HTR-8/SVneo (cell line): ENCODE measurements around the gene MPP3.
"Not testable (repeated sequence)": the region's sequence is repeated elsewhere in the genome, so short reads cannot be mapped to it uniquely, and the experiment has no call there.

Experiments
- DNase-seq: peaks from one replicate; pipeline ENCODE4 v3.0.0; 2011; ENCODE audit warnings: low spot score, mixed read lengths; ENCODE audit not compliant: insufficient read length
- FAIRE-seq: peaks from 2 replicates; lab custom pipeline; 2011; peaks lifted over from hg19 to GRCh38; lab: Jason Lieb, UNC

MPP3 gene, protein sequence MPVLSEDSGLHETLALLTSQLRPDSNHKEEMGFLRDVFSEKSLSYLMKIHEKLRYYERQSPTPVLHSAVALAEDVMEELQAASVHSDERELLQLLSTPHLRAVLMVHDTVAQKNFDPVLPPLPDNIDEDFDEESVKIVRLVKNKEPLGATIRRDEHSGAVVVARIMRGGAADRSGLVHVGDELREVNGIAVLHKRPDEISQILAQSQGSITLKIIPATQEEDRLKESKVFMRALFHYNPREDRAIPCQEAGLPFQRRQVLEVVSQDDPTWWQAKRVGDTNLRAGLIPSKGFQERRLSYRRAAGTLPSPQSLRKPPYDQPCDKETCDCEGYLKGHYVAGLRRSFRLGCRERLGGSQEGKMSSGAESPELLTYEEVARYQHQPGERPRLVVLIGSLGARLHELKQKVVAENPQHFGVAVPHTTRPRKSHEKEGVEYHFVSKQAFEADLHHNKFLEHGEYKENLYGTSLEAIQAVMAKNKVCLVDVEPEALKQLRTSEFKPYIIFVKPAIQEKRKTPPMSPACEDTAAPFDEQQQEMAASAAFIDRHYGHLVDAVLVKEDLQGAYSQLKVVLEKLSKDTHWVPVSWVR

DNA sequence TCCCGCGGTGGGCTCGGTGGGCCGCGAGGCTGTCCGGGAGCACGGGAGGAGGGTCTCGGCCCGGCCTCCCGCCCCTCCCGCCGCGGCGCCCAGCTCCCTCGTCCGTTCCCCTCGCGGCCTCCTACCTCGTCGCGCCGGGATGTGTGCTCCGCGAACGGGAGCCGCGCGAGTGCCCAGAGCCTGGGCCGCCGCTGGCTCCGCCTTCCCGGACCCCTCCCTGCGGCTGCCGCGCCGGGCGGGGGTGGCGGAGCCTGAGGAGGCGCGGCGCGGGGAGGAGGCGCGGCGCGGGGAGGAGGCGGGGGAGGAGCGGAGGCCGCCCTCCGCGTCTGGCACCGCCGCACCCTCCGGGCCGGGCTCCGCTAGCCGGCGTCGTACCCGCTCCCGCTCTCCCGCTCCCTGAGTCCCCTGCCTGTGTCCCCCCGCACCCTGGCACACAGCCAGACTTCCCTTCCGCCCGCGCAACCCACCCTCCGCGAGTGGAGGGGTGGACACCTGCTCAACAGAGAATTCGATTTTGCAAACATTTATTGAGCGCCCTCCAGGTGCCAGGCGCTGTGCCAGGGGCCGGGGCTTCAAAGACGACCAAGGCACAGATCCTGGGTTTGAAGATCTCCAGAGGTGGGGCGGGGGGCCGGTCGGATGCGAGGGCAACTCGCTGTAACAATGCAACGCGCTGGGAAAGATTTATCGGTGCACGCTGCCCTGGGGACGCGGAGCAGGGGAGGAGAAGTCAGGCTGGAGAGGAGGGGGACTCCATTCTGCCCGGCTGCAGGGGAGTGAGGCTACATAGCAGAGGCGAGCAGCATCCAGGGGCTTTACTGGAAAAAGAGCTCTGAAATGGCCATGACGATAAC is at the start of gene MPP3:
Gene MPP3, minus strand, starts transcription at position 171 of the 854 bp plus-strand sequence. CDS start 1,240 bp downstream, outside the sequence.
- FAIRE-seq: peak; percentile 83
- DNase-seq: peak; percentile 86

DNA sequence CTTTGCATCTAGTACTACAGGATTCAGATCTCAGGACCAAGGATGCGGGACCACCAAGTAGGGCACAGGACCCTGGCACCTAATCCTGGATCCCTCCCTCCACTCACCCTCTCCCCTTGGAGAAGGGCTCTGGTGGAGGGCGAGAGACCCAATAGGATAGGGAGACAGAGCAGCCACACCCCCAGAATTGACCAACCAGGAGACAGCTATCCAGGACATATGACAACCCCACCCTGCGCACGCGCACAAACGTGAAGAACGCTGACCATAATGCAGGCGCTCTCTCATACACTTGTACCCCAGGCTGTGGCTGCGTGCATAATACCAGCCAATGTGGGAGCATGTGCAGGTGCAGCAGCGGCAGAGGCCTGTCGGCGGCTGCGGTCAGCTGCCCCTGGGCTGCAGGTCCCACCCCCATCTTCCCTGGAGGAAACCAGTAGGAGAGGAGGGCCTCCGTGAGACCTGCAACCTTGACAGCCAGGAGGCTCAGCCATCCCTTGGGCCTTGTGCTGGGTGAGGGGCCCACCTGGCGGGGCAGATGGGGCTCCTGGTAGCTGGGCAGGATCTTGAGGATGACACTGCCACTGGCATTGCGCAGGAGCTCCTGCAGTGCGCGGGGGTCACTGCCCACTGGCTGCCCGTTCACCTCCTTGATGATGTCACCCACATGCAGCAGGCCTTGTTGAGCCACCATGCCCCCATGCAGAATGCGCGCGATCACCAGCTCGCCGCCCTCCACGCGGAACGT is 49.0 kb upstream of the MPP3 start:
- DNase-seq (no peak), FAIRE-seq (no peak)

DNA sequence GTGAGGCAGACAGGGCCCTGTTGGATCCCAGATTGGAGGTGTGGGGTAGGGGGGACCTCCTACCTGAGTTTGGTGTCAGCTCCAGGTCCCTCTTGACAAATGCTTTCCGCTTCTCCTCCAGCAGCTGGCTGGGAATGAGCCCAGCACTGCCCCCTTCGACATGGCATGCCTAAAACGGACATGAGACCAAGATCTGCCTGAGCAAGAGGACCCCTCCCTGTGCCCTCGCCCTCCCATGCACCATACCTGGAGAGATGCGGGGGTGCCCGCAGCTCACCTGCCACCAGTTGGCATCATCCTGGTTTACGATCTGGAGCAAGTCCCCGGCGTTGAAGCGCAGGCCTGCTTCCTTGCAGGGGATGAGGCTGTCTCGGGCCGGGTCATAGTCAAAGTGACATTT is 48.2 kb upstream of the MPP3 start:
- DNase-seq (no peak), FAIRE-seq (no peak)

DNA sequence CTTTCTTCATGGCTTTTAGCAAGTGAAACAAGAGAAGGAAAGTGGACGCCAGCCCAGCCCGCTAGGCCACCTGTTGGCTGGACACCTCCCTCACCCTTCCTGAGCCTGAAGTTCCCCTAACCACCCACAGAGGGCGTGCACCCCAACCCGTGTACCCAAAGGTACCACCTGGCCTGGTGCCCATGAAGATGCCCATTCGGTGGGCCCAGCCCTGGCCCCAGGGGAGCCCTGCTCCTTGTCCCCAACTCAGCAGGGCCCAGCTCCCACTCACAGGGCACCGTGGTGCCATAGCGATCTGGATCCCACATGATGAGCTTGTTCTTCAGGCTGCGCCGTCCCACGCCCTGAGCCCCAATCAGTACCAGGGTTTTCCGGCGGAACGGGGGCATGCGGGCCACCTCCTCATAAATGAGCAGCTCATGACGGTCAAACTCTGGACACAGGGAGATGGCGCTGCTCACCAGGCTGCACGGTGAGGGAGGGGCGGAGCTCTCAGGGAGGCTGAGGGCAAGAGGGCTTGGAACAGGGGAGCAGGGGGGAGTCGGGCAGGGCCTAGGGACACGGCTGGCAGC is 47.6 kb upstream of the MPP3 start:
- DNase-seq (peak; percentile 66), FAIRE-seq (peak; percentile 55)

DNA sequence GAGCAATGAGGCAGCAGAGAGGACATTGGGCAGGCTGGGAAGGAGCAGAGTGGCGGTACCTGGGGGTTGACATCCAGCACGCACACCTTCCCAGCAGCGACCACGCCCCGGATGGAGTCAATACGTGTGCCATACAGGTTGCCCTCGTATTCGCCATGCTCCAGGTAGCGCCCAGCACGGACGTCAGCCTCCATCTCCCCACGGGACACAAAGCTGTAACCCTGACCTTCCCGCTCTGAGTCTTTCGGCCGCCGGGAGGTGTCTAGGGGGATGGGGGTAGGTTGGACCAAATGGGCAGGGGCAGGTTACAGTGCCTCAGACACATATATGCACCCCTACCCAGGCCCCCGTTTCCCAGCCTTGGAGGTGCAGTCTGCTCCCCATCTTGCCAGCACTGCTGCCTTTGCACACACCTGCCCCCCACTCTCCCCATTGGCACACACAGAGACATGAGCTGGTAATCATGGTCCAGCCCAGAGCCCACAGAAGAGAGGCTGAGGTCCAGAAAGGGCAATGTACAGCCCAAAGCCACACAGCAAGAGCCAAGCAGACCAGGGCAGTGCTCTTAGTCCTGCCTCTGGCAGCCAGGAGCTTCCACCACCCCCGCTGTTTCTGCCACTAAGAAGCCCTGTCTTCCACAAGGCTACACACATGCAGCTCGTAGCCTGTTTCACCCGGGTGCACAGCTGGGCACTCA is 46.9 kb upstream of the MPP3 start:
- DNase-seq (no peak), FAIRE-seq (peak; percentile 59)

DNA sequence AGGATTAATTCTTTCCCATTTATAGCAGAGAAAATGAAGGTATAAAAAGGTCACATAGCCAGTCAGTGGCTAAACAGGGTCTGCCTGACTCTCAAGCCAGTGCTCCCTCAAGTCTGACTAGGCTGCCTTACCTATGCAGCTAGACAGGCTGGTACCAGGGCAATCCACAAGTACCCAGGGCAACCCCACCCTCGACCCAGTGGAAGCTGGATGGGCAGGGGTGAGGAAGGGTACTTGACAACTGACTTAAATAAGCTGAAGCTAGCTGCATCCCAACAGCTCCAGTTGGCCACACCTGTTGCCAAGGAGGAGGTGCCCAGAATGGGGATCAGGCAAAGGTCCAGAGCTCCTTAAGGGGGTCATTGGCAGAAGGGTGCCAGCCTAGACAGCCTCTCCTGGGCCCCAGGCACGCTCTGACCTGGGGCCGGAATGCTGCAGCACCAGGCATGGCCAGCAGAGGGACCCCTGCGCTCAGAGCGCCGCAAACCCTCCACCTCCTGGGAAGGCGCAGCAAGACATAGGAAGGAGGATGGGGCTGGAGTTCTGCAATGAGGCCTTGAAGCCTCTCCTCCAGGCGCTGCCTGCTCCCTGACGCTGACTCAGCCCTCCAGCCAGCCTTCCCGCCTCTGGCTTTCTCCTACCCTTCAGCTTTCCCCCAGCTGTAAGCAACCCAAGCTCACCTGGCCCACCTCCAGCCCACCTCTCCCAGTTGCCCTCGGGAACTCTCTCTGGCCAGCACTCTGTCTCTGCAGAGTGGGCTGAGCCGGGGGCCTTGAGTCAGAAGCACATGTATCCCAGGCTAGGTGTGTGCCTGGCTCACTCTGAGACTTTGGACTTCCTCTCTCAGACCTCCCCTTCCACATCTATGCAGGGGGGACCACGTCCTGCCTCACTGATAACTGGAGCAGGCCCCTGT is 45.6 kb upstream of the MPP3 start:
- DNase-seq (peak; percentile 98), FAIRE-seq (peak; percentile 97)

DNA sequence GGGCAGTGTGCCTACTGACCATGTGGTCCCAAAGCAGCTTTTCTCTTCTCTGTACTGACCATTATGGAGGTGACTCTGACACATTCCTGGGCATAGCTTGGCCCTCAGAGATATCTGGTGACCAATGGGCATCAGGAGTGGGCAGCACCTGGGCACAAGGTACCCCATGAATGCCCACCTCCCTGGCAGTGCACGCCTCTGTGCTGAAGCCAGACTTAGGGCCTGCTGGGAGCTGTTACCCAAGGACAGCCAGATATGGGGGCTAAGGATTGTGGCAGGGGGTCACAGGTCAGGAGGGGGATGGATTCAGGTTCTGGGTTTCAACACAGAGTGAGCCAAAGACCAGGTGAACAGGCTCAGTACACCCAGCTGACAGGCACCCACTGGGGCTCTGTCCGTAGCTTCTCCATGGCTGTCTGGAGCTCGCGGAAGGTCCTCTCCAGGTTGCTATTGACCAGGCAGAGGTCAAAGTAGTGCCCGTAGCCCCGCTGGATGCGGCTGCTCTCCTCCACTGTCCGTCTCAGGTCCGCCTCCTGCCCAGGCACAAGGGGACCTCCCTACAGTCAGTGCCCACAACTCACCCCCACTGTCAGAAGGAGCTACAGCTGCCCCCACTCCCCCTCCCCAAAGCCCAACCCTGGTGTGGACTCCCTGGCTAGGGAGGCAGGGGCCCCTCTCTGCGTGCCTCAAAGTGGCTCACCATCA is 44.7 kb upstream of the MPP3 start:
- DNase-seq (no peak), FAIRE-seq (peak; percentile 57)

DNA sequence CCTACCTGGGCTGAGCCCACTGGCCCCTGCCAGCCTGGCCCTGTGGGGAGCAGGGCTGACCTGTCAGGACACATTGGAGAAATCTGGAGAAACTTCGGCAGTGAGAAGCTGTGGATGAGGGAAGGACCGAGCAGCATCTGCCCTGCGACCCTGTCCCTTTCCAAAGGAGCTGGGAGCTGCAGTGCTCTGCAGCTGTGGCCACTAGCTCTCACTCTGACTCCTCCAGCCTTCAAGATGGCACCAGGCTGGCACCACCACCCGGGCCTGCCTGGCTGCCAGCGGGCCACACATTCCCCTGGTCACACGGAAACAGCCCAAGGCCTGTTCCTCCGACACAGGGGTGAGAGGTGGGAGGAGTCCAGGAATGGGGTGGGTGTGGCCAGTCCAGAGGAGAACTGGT is 44.1 kb upstream of the MPP3 start:
- DNase-seq (no peak), FAIRE-seq (no peak)

DNA sequence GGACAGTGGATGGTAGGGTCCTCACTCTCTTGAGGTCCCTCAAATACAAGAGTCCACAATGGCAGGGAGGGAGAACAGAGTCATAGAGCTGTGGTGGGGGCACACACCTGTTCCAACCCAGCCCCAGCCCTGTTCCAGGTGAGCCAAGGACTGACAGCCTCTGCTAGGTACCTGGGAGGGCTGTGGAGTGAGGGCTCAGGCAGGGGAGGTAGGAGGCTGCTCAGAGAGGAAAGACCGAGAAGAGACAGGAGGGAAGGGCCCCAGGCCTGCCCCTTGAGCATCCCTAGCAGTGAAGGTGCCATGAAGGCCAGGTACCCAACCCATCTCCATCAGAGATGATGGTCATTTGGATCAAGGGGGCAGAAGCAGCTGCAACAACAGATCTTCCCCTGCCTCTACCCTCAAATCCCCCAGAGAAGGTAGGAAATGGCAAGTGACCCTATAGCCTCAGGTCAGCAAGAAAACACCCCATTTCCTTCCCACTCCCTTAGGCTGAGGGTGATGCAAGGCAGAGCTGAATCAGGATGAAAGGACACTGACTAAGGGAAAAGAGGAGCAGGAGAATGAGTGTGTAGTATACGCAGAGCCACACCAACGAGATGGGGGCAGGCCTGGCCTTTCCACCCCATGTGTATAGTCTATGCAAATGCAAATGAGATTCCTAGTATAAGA is 42.7 kb upstream of the MPP3 start:
- DNase-seq (no peak), FAIRE-seq (no peak)

DNA sequence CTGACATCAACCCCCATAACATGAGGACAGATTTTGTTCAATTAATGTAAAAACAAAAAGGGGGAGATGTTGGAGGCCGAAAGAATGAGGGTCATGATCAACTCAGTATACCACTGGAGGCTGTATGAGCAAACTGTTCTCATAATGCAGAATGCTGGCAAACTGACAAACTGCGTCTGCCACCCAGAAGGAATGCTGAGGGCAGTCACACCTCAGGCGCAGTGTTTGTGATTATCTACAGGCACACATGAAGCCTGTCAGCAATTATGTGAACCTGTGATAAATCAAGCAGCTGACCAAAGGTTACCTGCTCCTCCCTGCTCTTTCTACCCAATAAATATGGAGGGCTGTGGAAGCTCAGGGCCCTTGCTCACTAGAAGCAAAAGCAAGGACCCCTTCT is 41.3 kb upstream of the MPP3 start:
- DNase-seq (no peak), FAIRE-seq (no peak)

DNA sequence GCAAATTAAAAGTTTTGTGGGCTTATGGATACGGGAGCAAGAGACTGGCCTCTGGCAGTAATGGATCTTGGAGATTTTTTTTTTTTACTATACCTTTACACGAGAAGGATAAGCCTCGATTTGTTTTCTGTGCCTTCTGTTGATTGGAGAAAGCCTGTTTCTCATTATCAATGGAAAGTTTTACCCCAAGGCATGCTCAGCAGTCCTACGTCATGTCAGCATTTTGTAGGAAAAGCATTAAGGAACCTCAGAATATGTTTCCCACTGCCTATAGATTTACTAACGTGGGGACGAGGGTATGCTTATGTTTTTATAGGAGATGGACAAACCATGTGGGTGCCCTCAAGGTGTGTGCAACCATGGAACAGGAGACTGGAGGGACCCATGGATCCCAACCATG is 40.9 kb upstream of the MPP3 start:
- DNase-seq (no peak), FAIRE-seq (no peak)

DNA sequence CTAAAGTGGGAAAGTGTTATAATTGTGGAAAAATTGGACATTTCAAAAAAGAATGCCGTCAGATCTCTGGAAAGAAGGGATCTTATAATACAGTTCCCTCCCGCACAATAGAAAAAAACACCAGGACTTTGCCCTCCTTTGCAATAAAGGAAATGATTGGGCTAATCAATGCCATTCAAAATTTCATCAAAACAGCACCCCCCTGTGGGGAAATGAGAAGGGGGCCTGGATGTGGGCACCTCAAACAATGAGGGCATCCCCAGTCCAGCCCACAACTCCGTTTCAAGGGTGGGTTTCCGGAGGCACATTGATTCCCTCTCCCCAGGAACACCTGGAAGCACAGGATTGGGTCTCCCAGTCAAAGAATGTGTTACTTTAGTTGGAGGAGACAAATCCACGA is 40.1 kb upstream of the MPP3 start:
- FAIRE-seq (no peak), DNase-seq (no peak)

DNA sequence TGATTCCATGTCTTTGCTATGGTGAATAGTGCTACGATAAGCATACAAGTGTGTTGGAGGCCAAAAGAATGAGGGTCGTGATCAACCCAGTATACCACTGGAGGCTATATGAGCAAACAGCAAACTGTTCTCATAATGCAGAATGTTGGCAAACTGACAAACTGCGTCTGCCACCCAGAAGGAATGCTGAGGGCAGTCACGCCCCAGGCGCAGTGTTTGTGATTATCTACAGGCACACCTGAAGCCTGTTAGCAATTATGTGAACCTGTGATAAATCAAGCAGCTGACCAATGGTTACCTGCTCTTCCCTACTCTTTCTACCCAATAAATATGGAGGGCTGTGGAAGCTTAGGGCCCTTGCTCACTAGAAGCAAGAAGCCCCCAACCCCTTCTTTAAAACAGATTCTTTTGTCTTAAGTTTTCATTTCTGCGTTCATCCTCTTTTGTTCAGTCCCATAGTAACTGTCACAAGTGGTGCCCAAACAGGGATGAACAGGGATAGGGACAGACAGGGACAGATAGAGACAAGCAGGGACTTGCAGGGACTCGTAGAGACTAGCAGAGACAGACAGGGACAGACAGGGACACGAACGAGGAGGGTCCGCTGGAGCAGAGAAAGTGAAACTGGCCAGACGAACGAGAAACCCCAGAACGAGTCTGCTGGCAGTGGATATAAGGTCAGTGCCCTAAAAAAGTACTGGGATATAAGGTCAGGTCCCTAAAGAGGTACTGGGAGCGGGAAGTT is 39.2 kb upstream of the MPP3 start:
- DNase-seq: no peak
- no peak for FAIRE-seq

DNA sequence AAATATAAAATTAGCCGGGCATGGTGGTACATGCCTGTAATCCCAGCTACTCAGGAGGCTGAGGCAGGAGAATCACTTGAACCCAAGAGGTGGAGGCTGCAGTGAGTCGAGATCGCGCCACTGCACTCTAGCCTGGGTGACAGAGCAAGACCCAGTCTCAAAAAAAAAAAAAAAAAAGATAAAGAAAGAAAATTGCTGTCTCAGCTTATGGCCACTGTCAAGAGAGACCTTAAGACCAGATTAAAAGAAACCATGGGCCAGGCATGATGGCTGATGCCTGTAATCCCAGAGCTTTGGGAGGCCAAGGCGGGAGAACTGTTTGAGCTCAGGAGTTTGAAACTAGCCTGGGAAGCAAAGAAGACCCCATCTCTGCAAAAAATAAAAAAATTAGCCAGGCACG is 36.1 kb upstream of the MPP3 start:
- FAIRE-seq, DNase-seq: not testable (repeated sequence)

DNA sequence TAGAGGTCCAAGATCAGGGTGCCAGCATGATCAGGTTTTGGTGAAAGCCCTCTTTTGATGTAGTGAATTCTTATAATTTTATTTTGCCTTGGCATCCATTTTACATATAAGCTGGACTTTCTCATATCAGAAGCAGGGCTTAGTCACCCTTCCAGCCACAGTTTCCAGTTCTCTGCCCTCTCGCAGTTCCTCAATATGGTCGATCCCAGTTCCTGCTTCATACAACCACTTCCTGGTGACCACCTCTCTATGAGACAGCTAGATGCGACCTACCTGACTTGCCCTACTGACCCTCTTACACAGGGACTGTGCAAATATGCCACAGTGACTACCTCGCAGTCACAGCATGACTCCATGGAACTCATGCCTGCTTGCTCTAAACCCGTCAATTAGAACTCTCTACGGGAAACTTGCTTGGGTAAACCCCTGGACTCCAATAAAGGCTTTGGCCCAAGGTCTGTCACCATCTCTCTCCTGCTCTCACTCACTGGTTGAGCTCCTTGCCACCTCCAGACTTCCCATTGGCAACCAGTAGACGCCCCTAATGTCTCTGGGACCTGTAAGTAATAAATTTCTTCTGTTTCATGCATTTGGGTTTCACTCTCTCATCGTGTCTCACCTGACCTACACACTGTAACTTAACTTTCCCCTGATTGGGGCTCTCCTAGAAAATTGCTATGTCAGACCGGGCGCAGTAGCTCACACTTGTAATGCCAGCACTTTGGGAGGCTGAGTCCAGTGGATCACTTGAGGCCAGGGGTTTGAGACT is 35.5 kb upstream of the MPP3 start:
- DNase-seq (no peak), FAIRE-seq (peak; percentile 23)
